ENCODE results near the gene MAD1L1. TPM values are rescaled to one million over a fixed set of nuclear protein-coding genes. Genes with fewer than 3 reads are reported as not detected.

MAD1L1 gene
- total and polyA plus RNA-seq, 2 donors (not counting 3 experiments of a cell fraction or from before 2014, with no cell fraction given): 34.1 to 42.3 TPM

DNA sequence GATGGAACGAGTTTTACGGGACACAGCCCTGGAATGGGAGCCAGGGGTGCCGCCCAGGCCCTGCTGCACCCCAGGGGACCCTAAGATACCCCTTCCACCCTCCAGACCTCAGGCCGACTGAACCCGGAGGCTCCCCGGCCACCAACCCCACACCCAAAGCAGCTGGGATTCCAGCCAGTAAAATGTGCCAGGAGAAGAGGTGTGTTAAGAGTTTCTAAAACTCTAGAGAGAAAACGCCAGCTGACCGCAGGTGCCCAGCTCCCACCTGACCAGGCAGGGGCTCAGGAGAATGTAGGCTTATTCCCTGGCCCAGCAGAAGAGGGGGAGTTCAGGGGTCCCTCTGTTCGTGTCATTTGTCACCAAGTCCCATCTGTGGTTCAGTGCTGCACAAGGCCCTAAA lies 26.7 kb upstream of the MAD1L1 start:
- ChIA-PET CTCF (interaction anchor here (0.9 to 1.4 kb wide), 3 partner anchors 10 to 88 kb away, joined by 3 to 5 read pairs (median 4); partner anchors contain the start of genes MRM2 and NUDT1), POLR2A (no interaction called here)
- no peak overlapping the region for H3K9ac ChIP-seq (replicated peaks; ENCODE audit: extremely low read depth, insufficient read depth, low read length)
- no peaks in the 10 kb centered on the region for H3K79me2 ChIP-seq (ENCODE audit: control insufficient read depth, insufficient read depth, low read length)
- FAIRE-seq (no peak), DNase-seq (ENCODE audit: low read depth, low spot score) (no peak)
- no peak overlapping the region for H2AFZ ChIP-seq (ENCODE audit: low read depth, low read length)
- no peak overlapping the region for H3K4me2 ChIP-seq (ENCODE audit: insufficient read depth, low read length)
- TF ChIP-seq POLR2AphosphoS5 (IDR thresholded peaks at IDR 0.05; ENCODE audit: insufficient read depth, low read depth, low read length): no peak
- TF ChIP-seq, protein P1, sequence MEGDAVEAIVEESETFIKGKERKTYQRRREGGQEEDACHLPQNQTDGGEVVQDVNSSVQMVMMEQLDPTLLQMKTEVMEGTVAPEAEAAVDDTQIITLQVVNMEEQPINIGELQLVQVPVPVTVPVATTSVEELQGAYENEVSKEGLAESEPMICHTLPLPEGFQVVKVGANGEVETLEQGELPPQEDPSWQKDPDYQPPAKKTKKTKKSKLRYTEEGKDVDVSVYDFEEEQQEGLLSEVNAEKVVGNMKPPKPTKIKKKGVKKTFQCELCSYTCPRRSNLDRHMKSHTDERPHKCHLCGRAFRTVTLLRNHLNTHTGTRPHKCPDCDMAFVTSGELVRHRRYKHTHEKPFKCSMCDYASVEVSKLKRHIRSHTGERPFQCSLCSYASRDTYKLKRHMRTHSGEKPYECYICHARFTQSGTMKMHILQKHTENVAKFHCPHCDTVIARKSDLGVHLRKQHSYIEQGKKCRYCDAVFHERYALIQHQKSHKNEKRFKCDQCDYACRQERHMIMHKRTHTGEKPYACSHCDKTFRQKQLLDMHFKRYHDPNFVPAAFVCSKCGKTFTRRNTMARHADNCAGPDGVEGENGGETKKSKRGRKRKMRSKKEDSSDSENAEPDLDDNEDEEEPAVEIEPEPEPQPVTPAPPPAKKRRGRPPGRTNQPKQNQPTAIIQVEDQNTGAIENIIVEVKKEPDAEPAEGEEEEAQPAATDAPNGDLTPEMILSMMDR (IDR thresholded peaks at IDR 0.05; ENCODE audit: extremely low read depth in 1 of 2, insufficient read depth in 1 of 2, low read depth in 1 of 2, low read length in 2 of 2): no peak
- no peak for TF ChIP-seq POLR2A (IDR thresholded peaks at IDR 0.05; ENCODE audit: low read depth, low read length)
- TF ChIP-seq FOS (IDR thresholded peaks at IDR 0.05; ENCODE audit: borderline replicate concordance, insufficient read depth, low read length): no peak
- TF ChIP-seq MYC (IDR thresholded peaks at IDR 0.05; ENCODE audit: low read depth, low read length): no peak
- no peak for TF ChIP-seq EZH2 (IDR thresholded peaks at IDR 0.05; ENCODE audit: borderline replicate concordance, low read depth, low read length, severe bottlenecking)
- TF ChIP-seq GATA2 (IDR thresholded peaks at IDR 0.05; ENCODE audit: insufficient read depth, insufficient read length, low read depth, low read length): no peak
- no peak for TF ChIP-seq JUN (IDR thresholded peaks at IDR 0.05; ENCODE audit: borderline replicate concordance, insufficient read depth, insufficient read length, low read depth)
- TF ChIP-seq, protein P2, sequence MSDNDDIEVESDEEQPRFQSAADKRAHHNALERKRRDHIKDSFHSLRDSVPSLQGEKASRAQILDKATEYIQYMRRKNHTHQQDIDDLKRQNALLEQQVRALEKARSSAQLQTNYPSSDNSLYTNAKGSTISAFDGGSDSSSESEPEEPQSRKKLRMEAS (IDR thresholded peaks at IDR 0.05; ENCODE audit: insufficient read depth, insufficient read length): no peak
- no peaks in the 10 kb centered on the region for H4K20me1 ChIP-seq (replicated peaks; ENCODE audit: control insufficient read depth, extremely low read depth, insufficient read depth, low read length)
- no peaks in the 10 kb centered on the region for H3K9me3 ChIP-seq (replicated peaks; ENCODE audit: control insufficient read depth, insufficient read depth, low read length)
- no peak overlapping the region for H3K27ac ChIP-seq (ENCODE audit: insufficient read depth, low read depth, low read length)
- intact Hi-C loops (cut with micrococcal nuclease) (no loop called here), dilution Hi-C loops (cut with MboI; ENCODE audit: extremely low pct_ligation_motif_present, low sequenced_read_pairs) (no loop called here)
- H3K4me3 ChIP-seq (replicated peaks in 1 of 3; ENCODE audit: insufficient read depth in 1 of 3, low read depth in 1 of 3, low read length in 3 of 3): no peak overlapping the region
- H3K4me1 ChIP-seq (ENCODE audit: control insufficient read depth, extremely low read depth, insufficient read depth, low read length): no peaks in the 10 kb centered on the region
- H3K36me3 ChIP-seq (ENCODE audit: control insufficient read depth in 2 of 2, extremely low read depth in 1 of 2, insufficient read depth in 2 of 2, low read length in 2 of 2): peaks cover 0 to 16% of the 10 kb centered on the region in 2 experiments
- no peaks in the 10 kb centered on the region for H3K27me3 ChIP-seq (ENCODE audit: control insufficient read depth in 2 of 2, insufficient read depth in 2 of 2, low read length in 2 of 2)
- no TSS peak for BruUV-seq (replicated peaks)
- no peaks in the 10 kb centered on the region for H3K9me1 ChIP-seq (replicated peaks; ENCODE audit: control insufficient read depth, extremely low read depth, insufficient read depth, low read length)
